GM19468 (cell line): Measurements from ENCODE around the gene ARRDC5.
"Not testable (repeated sequence)": the region's sequence is repeated elsewhere in the genome, so short reads cannot be mapped to it uniquely, and the experiment has no call there.

ENCODE experiments used
- ATAC-seq: cut with Tn5 transposase; IDR thresholded peaks from one replicate; pipeline ENCODE4 v1.9.1; 2021; ENCODE audit warnings: mild to moderate bottlenecking, moderate library complexity, moderate number of reproducible peaks; ENCODE audit not compliant: unreplicated experiment; ENCODE audit errors: extremely low read depth

ARRDC5 gene

GRCh38 chr19:4873930-4874329 is 28.8 kb downstream of the ARRDC5 start:
- ATAC-seq = no peak

GRCh38 chr19:4871711-4872110 is 31.0 kb downstream of the ARRDC5 start:
- no peak for ATAC-seq

- ATAC-seq = no peak
Measured at GRCh38 chr19:4870025-4870700, 32.5 kb downstream of the ARRDC5 start.

- no peak for ATAC-seq
Measured at GRCh38 chr19:4868286-4868834, 34.3 kb downstream of the ARRDC5 start.

- ATAC-seq = no peak
Measured at GRCh38 chr19:4867534-4868285, 35.0 kb downstream of the ARRDC5 start, which contains the start of gene PLIN3. TSS of gene PLIN3 (minus strand) at chr19:4867667. CDS start at chr19:4861394, 6,273 bp downstream.

- no peak for ATAC-seq
Measured at GRCh38 chr19:4866595-4867424, 35.9 kb downstream of the ARRDC5 start.

GRCh38 chr19:4861147-4861546 is 41.5 kb downstream of the ARRDC5 start:
- no peak for ATAC-seq

- ATAC-seq = no peak
Measured at GRCh38 chr19:4859697-4860096, 43.0 kb downstream of the ARRDC5 start.

- ATAC-seq = not testable (repeated sequence)
Measured at GRCh38 chr19:4856468-4856867, 46.2 kb downstream of the ARRDC5 start.

- not testable (repeated sequence) for ATAC-seq
Measured at GRCh38 chr19:4853506-4853905, 49.2 kb downstream of the ARRDC5 start.

- ATAC-seq = no peak
Measured at GRCh38 chr19:4852484-4852883, 50.2 kb downstream of the ARRDC5 start.

GRCh38 chr19:4851551-4852290 is 51.0 kb downstream of the ARRDC5 start:
- ATAC-seq = no peak

- ATAC-seq = no peak
Measured at GRCh38 chr19:4849019-4849418, 53.7 kb downstream of the ARRDC5 start.

GRCh38 chr19:4847190-4847973 is 55.3 kb downstream of the ARRDC5 start:
- ATAC-seq = no peak

- ATAC-seq = not testable (repeated sequence)
Measured at GRCh38 chr19:4845975-4846374, 56.7 kb downstream of the ARRDC5 start.

GRCh38 chr19:4844348-4845179 is 58.1 kb downstream of the ARRDC5 start:
- ATAC-seq = no peak

- no peak for ATAC-seq
Measured at GRCh38 chr19:4843647-4843965, 59.1 kb downstream of the ARRDC5 start.
